HG03097 (cell line): Measurements from ENCODE around the gene HAP1.
"Not testable (repeated sequence)": the region's sequence is repeated elsewhere in the genome, so short reads cannot be mapped to it uniquely, and the experiment has no call there.

Experiments
- ATAC-seq: cut with Tn5 transposase; IDR thresholded peaks from one replicate; pipeline ENCODE4 v1.9.1; 2021; ENCODE audit not compliant: unreplicated experiment, low FRiP score

The HAP1 gene, protein sequence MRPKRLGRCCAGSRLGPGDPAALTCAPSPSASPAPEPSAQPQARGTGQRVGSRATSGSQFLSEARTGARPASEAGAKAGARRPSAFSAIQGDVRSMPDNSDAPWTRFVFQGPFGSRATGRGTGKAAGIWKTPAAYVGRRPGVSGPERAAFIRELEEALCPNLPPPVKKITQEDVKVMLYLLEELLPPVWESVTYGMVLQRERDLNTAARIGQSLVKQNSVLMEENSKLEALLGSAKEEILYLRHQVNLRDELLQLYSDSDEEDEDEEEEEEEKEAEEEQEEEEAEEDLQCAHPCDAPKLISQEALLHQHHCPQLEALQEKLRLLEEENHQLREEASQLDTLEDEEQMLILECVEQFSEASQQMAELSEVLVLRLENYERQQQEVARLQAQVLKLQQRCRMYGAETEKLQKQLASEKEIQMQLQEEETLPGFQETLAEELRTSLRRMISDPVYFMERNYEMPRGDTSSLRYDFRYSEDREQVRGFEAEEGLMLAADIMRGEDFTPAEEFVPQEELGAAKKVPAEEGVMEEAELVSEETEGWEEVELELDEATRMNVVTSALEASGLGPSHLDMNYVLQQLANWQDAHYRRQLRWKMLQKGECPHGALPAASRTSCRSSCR

DNA sequence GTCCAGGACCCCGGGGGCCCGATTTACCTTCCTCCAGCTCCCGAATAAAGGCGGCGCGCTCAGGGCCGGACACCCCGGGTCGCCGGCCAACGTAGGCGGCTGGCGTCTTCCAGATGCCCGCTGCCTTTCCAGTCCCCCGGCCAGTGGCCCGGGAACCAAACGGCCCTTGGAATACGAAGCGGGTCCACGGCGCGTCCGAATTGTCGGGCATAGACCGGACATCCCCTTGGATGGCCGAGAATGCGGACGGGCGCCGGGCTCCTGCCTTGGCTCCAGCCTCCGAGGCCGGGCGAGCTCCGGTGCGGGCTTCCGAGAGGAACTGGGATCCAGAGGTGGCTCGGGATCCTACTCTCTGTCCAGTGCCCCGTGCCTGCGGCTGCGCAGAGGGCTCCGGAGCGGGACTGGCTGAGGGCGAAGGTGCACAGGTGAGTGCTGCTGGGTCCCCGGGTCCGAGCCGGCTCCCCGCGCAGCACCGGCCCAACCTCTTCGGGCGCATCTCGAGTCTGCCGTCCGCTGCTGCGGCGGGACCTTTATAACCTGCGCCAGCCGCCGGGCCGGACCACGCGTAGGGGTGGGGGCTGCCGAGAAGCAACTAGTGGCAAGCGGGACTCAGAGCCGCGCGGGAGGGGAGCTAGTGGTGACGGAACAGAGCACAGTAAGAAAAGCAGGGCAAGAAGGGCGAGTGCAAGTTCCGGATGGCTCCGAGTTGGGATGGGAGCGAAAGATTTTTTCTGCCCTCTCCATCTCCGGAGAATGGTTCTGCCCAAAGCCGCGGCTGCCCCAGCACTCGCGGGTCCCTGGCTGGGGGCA, at the start of gene HAP1:
Gene HAP1 (minus strand): TSS at position 505 of the 810 bp plus-strand sequence. CDS start 9 bp downstream, at position 496.
- no peak for ATAC-seq

DNA sequence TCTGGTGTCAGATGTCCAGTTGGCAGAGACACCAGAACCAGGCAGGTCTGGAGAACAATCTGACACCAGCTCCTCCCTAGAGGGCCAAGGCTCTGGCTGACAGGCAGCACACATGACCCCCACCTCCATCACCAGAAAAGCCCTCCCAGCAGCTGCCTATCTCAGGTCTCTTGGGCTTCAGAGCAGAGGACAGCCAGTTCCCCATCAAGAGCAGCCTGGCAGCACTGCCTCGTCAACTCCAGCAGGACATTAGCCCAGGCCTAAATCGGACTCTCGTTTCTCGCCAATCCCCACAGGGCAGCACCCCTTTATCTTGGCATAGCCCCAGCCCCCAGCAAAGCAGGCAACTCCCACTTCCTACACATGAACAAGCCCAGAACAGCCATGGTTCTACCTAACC, 47.7 kb upstream of the HAP1 start:
- no peak for ATAC-seq

DNA sequence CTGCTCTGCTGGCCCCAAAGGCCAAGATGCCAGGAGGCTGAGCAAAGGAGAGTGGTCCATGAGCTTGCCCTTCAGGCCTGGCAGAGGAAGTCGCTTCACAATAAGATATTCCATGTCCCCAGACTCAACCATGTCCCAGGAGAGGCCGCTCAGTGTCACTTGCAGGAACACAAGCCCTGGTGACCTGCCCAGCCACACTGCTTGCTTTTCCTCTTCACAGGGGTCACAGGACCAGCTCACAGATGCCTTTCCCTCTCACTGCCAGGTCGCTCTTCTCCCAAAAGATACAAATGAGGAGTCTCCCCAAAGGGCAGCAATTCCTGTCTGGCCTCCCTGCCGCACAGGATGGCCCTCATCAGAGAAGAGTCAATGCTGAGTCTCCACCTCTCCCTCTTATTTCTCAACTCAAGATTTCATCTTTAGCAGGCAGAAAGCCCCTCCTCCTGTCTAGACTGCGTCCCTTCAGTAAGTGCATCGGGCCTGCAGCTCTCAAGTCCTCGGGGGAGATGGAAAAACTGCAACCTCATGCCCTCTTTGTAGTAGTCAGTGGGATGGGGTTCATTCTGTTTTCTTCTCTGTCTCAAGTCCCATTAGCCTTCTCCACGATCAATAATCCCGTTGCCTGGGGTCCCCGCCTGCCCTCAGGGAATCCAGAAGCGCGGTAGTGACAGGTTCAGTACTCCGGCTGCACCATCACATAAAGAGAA, 47.1 kb upstream of the HAP1 start:
- ATAC-seq = no peak

DNA sequence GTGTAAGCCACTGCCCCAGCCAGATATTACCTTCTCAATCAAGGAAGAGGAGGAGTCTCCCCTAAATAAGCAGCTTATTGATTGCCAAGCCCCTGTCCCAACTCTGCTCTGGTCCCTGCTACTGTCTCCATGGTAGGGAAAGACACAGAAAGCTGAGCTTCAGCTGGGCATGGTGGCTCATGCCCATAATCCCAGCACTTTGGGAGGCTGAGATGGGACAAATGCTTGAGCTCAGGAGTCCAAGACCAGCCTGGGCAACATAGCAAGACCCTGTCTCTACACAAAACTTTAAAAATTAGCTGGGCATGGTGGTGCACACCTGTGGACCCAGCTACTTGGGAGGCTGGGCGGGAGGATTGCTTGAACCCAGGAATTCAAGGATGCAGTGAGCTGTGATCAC, 45.5 kb upstream of the HAP1 start:
- no peak for ATAC-seq

DNA sequence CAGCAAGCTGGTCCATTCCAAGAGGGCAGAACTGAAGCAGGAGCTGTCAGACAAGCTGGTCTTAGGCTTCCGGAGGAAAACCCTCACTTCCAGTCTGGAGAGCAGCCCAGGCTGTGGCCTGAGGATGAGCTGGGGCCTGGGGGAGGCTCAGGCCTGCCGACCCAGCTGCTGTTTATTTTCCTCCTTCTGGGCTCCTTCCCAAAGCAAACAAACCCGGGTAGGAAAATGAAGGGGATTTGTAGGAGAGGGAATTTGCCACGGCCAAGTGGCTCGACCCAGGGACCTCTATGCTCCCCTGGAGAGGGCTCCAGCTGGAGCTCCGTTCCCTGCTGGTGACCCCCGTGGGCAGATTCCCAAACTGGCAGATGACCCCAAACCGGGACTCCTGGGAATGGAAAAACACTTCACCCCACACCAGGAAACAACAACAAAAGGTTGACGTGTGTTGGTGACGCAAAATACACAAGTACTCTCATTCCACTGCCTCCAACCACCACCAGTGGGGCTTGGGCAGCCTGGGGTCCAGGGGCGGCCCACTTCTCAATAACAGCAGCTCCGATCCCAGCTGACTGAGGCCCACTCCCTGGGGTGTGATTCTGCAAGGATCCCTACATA, 43.2 kb upstream of the HAP1 start:
- no peak for ATAC-seq

DNA sequence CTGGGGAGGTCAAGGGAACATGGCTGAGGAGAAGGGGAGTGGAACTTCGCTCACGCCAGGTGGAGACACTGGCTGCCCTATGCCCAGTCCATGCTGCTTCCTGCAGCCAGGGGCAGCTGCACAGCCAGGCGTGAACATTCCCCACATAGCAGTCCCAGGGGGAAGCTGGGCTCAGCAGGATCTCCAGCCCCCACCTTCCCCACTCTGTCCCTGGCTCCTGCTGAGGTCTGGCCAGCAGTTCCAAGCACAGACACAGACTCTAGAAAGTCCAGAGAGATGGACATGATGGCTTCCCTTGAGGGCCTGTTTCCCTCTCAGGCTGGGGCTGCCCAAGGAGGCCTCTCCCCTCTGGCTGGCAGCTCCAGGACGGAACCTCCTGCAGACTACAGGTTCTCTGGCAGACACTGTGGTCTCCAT, 42.7 kb upstream of the HAP1 start:
- no peak for ATAC-seq

DNA sequence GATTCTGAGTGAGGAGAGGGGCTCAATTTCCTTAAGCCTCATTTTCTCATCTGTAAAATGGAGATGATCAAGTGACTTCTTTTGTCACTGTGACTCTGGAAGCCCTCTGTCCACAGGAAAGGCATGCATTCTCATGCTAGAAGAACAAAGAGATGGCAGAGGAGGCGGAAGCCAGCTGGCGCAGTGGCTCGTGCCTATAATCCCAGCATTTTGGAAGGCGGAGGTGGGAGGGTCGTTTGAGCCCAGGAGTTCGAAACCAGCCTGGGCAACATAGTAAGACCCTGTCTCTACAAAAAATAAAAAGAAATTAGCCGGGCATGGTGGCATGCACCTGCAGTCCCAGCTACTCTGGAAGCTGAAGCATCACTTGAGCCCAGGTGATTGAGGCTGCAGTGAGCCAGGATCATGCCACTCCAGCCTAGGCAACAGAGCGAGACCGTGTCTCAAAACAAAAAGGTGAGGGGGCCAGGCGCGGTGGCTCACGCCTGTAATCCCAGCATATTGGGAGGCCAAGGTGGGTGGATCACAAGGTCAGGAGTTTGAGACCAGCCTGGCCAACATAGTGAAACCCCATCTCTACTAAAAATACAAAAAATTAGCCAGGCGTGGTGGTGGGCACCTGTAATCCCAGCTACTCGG, 41.9 kb upstream of the HAP1 start:
- not testable (repeated sequence) for ATAC-seq

DNA sequence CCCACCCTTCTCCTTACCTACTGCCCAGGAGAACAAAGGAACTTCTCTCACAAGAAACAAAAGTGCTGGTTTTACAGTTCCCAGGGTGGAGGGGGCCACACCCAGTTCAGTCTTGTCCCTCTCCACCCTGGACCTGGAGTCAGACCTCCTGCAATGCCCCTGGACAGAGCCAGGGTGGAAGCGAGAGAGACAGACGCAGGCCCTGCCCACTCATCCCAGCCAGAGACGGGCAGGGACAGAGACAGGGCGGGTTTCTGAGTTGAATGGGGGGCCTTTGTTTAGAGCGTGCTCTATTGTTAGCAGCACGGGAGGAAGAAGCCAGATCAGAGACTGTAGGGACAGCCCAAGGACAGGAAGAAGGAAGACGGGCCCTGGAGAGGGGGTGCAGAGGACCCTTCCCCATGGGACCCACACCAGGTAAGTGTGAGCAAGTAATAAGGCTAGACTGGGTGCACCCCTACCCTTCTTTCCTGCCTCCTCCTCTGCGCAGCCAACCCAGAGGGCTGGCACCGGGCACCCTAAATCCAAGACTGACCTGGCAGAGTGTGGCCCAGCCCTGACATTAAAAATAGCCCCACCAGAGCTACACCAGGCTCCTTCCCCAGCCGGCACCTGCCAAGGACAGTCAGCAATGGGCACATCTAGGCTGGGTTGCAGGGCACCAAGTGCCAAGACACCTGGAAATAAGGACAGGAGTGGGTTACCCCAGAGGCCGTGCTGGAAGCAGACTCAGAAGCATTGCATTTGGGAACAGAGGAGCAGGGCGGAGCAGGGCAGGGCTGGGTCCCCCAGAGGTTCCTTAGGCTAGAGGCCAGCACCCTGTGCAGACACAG, 41.2 kb upstream of the HAP1 start:
- no peak for ATAC-seq

DNA sequence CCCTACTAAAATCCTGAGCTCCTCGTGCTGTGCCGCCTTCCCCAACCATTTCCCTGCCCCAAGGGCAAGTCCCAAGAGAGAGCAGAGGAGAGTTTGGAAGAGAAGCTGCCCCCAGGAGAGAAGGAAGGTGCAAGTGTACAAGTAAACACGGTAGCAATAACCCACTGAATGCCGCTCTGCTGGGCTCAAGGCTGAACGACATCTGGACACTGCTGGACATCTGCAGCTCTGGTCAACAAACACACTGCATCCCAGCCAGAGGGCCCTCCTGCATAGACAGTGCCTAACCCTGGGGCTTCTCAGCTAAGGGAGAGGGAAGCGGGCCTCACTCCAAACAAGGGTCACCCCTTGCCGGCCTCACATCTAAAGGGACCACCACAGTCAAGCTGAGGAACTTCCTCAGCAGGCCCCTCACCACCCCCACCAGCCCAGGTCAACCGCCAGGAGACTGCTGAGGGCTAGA, 39.3 kb upstream of the HAP1 start:
- ATAC-seq = no peak

DNA sequence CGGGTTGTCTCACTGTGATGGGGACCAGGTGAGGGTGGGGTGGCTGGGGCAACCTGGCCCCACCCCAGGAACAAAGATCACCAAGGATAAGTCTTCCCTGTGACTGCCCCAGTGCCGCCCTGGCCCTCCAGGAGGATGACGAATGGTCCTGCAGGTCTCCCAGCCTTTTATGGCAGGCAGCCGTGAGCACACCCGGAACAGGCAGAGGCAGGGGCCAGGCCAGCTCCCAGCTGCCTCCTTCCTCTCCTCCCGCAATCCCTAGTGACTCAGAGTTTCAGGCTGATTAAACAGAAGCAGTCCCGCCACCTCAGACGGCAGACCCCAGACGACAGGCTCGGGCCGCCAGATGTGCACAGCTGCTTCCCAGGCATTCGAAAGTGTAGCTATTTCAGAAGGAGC, 38.7 kb upstream of the HAP1 start:
- ATAC-seq = no peak

DNA sequence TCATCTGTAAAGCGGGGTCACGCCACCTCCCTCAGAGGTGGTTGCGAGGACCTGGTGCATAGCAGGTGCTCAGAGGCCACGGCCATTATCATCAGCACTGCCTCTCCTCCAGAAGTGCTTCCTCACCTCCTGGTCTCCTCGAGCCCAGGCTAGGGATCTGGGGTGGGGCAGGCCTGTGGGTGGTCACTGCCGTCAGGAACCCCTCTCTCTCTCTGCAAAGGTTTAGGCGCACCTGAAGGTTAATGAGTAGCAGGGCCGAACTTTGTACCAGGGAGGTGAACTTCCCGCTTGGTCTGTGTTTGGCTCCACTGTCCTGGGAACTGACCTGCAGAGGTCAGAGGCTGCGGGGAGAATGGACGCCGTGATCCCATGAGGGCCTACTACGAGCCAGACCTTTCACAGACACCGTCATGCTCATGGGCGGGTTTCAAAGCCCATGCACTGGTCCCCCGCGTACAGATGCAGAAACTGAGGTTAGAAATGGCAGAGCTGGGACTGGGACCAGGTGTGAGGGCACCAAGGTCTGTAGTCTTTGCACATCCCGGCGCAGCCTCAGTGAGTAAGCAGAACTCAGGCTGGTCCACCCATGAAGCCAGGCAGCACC, 38.2 kb upstream of the HAP1 start:
- no peak for ATAC-seq

DNA sequence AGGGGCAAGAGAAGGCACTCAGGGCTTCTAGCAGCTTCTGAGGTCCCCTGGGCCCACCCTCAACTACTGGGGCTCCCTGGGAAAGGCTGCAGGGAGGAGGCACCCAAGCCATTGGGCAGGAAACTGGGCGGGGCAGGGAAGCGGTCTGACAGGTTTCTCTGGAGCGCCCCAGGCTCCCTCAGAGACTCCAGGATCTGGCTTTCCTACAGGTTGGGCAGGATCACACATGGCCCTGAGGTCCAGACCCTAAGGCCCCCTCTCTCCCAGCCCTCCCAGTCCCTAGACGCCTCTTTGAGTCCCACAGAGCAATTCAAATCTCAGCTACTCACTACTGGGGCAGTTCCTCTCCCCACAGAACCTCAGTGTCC, 37.8 kb upstream of the HAP1 start:
- no peak for ATAC-seq

DNA sequence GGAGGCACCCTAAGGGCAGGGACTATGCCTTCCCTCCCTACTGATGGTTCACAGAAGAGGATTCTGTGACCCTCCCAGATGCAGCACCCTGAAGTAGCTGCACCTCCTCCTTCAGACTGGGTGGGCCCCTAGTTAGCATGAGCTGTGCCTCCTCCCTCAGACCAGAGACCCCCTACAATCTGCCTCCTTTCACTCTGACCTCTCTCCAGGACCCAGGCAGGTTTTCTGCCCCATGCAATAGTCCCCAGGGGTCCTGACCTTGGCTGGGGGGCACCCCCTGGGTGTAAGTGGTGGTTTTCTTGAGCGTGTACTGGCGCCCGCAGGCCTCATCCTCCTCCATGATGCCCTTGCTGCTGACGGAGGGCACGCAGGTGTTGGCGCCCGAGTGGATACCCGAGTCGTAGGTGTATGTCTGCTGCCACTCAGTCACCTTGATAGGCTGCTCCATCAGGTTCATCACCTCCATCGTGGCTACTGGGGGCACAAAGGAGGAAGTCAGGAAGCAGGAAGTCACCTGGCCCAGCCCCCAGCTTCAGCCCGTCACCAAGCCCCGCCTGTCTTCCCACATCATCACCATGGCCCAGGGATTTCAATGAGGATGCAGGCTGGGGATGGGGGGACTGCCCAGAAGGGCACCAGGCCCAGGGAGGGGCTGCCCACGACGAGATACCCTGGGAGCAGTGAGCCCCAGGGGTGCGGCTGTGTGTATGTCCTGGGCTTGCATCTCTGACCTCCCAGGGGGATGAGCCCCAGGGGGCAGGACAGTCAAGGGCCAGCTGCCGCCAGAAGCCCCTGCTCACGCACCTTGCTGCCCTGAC, 37.2 kb upstream of the HAP1 start:
- no peak for ATAC-seq

DNA sequence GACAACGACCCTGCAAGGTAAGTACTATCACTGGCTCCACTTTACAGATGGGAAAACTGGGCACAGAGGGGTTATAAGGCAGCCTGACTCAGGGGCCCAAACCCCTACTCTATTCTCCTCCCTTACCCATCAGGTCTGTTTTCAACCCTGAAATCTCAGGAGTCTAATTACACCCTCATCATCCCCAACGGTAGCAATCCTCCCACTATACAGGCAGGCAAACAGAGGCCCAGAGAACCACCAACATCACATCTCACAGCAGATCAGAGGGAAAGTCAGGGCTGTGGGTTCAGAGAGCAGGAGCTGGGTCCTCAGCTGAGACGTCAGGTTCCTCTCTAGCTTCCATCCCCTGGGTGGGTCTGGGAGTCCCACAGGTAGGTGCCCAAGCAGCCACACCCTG, 35.5 kb upstream of the HAP1 start:
- no peak for ATAC-seq

DNA sequence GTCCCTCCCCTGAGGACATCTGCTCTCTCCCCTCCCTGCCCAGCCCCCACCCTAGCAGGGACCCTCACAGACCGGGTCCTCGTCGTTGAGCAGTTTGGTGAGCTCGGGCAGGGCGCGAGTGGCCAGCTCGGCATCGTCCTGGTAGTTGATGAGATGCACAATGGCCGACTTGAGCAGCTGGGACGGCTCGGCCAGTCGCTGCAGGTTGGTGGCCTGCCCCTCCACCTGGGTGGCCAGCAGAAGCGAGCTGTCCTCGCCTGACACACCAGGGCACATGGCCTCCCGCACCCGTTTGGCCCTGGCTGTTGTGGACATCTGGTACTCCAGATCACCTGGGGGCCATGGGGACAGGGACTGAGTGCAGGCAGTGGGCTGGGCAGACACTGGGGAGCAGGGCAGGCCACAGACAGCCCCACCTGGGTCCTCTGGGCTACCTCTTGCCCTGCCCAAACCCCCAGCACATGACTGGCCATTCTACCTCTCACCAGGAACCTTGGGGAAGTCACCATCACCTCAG, 35.0 kb upstream of the HAP1 start:
- ATAC-seq = no peak

DNA sequence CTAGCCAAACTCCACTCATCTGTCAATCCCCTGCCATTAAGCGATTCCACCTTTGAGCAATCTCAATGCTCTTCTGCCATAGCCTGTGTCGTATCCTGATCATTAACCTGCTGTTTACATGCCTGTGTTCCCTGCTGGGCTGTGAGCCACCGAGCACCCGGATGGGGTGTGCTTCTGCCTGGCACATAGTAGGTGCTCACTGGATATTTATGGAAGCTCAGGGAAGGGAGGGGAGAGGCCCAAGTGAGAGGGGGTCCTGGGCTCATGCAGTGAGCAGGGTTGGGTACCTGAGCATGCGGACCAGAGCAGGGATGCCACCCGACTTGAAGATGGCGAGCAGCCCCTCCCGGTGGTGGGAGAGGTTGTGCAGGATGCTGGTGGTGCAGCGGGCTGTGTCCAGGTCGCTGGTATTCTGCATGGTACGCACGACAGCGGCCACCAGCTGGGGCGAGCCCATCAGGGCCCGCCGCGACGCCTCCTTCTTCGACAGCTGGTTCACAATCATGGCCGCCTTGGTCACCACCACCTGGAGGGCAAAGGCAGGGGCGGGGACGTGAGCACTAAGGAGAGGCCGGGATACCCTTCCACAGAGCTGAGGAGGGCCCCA, 34.3 kb upstream of the HAP1 start:
- no peak for ATAC-seq
